ENCODE data around the gene TMIE. TPM values are rescaled to one million over a fixed set of nuclear protein-coding genes. Genes with fewer than 3 reads are reported as not detected.

Gene TMIE
- polyA plus RNA-seq, 1 donor: 0.47 TPM

Other genes with a start within 250 kb of the TMIE start
- gene LTF, start 236.5 kb upstream of the TMIE start, polyA plus RNA-seq (ENCODE audit: insufficient read length): 1.7 TPM
- gene RTP3, start 203.4 kb upstream of the TMIE start, polyA plus RNA-seq (ENCODE audit: insufficient read length): not detected
- 1.8 TPM for gene LRRC2, start 135.1 kb upstream of the TMIE start, polyA plus RNA-seq (ENCODE audit: insufficient read length)
- gene FAM240A, start 88.9 kb upstream of the TMIE start, polyA plus RNA-seq (ENCODE audit: insufficient read length): not detected
- 12.4 TPM for gene ALS2CL, start 7.7 kb upstream of the TMIE start, polyA plus RNA-seq (ENCODE audit: insufficient read length)
- gene PRSS50, start 16.5 kb downstream of the TMIE start, polyA plus RNA-seq (ENCODE audit: insufficient read length): 3.2 TPM
- gene MYL3, start 162.1 kb downstream of the TMIE start, polyA plus RNA-seq (ENCODE audit: insufficient read length): 20.1 TPM
- 178 TPM for gene PTH1R, start 176.3 kb downstream of the TMIE start, polyA plus RNA-seq (ENCODE audit: insufficient read length)

Data from left kidney (tissue), 1 donor.